HG02798 (cell line): ENCODE data around the gene KCNT1.

Experiments
- ATAC-seq: cut with Tn5 transposase; IDR thresholded peaks from one replicate; pipeline ENCODE4 v1.9.1; 2021; ENCODE audit warnings: mild to moderate bottlenecking; ENCODE audit not compliant: unreplicated experiment, poor library complexity

Gene KCNT1

GRCh38 chr9:135775911-135776310, 73.9 kb downstream of the KCNT1 start:
- no peak for ATAC-seq

- ATAC-seq: no peak
These were observed 75.1 kb downstream of the KCNT1 start for GRCh38 chr9:135776893-135777622.

- no peak for ATAC-seq
These were observed 75.7 kb downstream of the KCNT1 start for GRCh38 chr9:135777623-135778177.

GRCh38 chr9:135778421-135778820, 76.4 kb downstream of the KCNT1 start:
- ATAC-seq: no peak

- ATAC-seq: no peak
These were observed 77.6 kb downstream of the KCNT1 start for GRCh38 chr9:135779571-135779970.

- ATAC-seq: no peak
These were observed 78.1 kb downstream of the KCNT1 start for GRCh38 chr9:135780086-135780485.

GRCh38 chr9:135780626-135781025, 78.6 kb downstream of the KCNT1 start:
- no peak for ATAC-seq

GRCh38 chr9:135782946-135783345, 81.0 kb downstream of the KCNT1 start:
- ATAC-seq: no peak

- no peak for ATAC-seq
These were observed 81.7 kb downstream of the KCNT1 start for GRCh38 chr9:135783540-135784245.

GRCh38 chr9:135785013-135785575, 83.1 kb downstream of the KCNT1 start:
- ATAC-seq: no peak

GRCh38 chr9:135786146-135786690, 84.2 kb downstream of the KCNT1 start:
- ATAC-seq: no peak

- ATAC-seq: no peak
These were observed 85.3 kb downstream of the KCNT1 start for GRCh38 chr9:135787317-135787716.

GRCh38 chr9:135787776-135788575, 86.0 kb downstream of the KCNT1 start:
- ATAC-seq: no peak

- ATAC-seq: no peak
These were observed 86.8 kb downstream of the KCNT1 start for GRCh38 chr9:135788576-135789300.

GRCh38 chr9:135789838-135790291, 87.9 kb downstream of the KCNT1 start:
- no peak for ATAC-seq

GRCh38 chr9:135790356-135790755, 88.4 kb downstream of the KCNT1 start:
- no peak for ATAC-seq

GRCh38 chr9:135790850-135791249, 88.9 kb downstream of the KCNT1 start:
- ATAC-seq: no peak

- ATAC-seq: no peak
These were observed 89.7 kb downstream of the KCNT1 start for GRCh38 chr9:135791431-135792267.
